LHCN-M2 (cell line): Measurements from ENCODE around the gene MT1B. TPM values are rescaled to one million over a fixed set of nuclear protein-coding genes. Genes with fewer than 3 reads are reported as not detected.
"Not testable (repeated sequence)": the region's sequence is repeated elsewhere in the genome, so short reads cannot be mapped to it uniquely, and the experiment has no call there.

Source experiments
- DNase-seq: peaks from one replicate; pipeline ENCODE4 v3.0.0-alpha.2; 2012; ENCODE audit warnings: low read depth
- total RNA-seq: library from RNA; depleted of rRNA; stranded (reverse); fragments of >200 nt; gene quantifications from 2 replicates; pipeline ENCODE4 v1.2.3, GENCODE V29; 2014

MT1B gene
- total RNA-seq, 1 experiment from 2014 or later: not detected

- no peak for DNase-seq
Measured at GRCh38 chr16:56667581-56668571, 16.2 kb downstream of the MT1B start, which contains the start of gene MT1G. Gene MT1G, minus strand, starts transcription at chr16:56668065. Its CDS starts 72 bp downstream, at chr16:56667993.

GRCh38 chr16:56669005-56669839 lies 17.5 kb downstream of the MT1B start, which contains the start of gene MT1H:
Gene MT1H, plus strand, starts transcription at chr16:56669814. Its CDS starts 71 bp downstream, at chr16:56669885.
- no peak for DNase-seq

GRCh38 chr16:56669840-56670619 lies 18.3 kb downstream of the MT1B start:
- no peak for DNase-seq

- no peak for DNase-seq
Measured at GRCh38 chr16:56670620-56670934, 18.9 kb downstream of the MT1B start.

- not testable (repeated sequence) for DNase-seq
Measured at GRCh38 chr16:56671691-56672090, 20.0 kb downstream of the MT1B start.

GRCh38 chr16:56672171-56672570 lies 20.5 kb downstream of the MT1B start:
- DNase-seq: not testable (repeated sequence)

GRCh38 chr16:56672761-56673536 lies 21.3 kb downstream of the MT1B start:
- DNase-seq: no peak

GRCh38 chr16:56673921-56674320 lies 22.2 kb downstream of the MT1B start:
- DNase-seq: no peak

- not testable (repeated sequence) for DNase-seq
Measured at GRCh38 chr16:56674570-56674969, 22.9 kb downstream of the MT1B start.

GRCh38 chr16:56675685-56676210 lies 24.1 kb downstream of the MT1B start:
- DNase-seq: no peak

- DNase-seq: no peak
Measured at GRCh38 chr16:56677474-56677873, 25.8 kb downstream of the MT1B start.

GRCh38 chr16:56679078-56679730 lies 27.5 kb downstream of the MT1B start:
- DNase-seq: no peak

- DNase-seq: peak; percentile 20
Measured at GRCh38 chr16:56679818-56680217, 28.1 kb downstream of the MT1B start.

GRCh38 chr16:56681939-56682702 lies 30.4 kb downstream of the MT1B start, which contains the start of gene MT1X:
Gene MT1X, plus strand, starts transcription at chr16:56682470. Its CDS starts 71 bp downstream, at chr16:56682541.
- DNase-seq: peak; percentile 89

- no peak for DNase-seq
Measured at GRCh38 chr16:56682703-56683397, 31.2 kb downstream of the MT1B start.

GRCh38 chr16:56683424-56684172 lies 31.9 kb downstream of the MT1B start:
- no peak for DNase-seq

GRCh38 chr16:56684256-56684925 lies 32.7 kb downstream of the MT1B start:
- no peak for DNase-seq
